GM06990 (cell line): ENCODE measurements around the gene FZR1.

ENCODE experiments used
- DNase-seq: peaks from one replicate; pipeline ENCODE4 v3.0.0-alpha.2; 2011; ENCODE audit not compliant: insufficient read length; ENCODE audit errors: extremely low read depth
- H3K27me3 ChIP-seq: replicated peaks from 2 replicates; pipeline ENCODE4 v1.6.0; 2011; ENCODE audit warnings: low read length; ENCODE audit not compliant: control insufficient read depth, insufficient read depth
- H3K36me3 ChIP-seq: 2 replicates; pipeline ENCODE4 v1.5.1; 2011; ENCODE audit warnings: low read length; ENCODE audit not compliant: control insufficient read depth, insufficient read depth
- H3K4me3 ChIP-seq: replicated peaks from 2 replicates; pipeline ENCODE4 v1.5.1; 2011; ENCODE audit warnings: low read depth, mild to moderate bottlenecking, control low read depth, low read length
- TF ChIP-seq, protein P1 (sequence below): IDR thresholded peaks from 2 replicates; pipeline ENCODE4 v1.5.1; 2011; ENCODE audit warnings: low read length, control low read depth, mild to moderate bottlenecking, inconsistent platforms; ENCODE audit not compliant: insufficient read depth, poor library complexity, severe bottlenecking

FZR1 gene

DNA sequence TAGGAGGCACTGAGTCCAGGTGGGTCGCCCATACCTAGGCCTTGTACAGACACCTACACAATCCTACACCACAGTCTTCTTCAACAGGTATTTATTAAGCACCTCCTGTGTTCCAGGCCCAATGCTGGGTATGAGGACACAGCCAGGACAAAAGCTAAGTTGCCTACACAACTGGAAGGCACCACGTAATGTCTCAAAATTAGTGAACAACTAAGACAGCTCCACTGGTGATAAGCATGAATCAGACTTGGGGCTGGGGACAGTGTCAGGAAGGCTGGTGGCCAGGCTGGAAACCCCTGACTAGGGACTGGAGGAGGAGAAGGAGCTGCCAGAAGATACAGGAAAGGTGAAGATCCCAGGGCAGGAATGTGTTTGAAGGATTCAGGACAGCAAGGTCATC is 28.2 kb upstream of the FZR1 start:
- TF ChIP-seq, protein P1, sequence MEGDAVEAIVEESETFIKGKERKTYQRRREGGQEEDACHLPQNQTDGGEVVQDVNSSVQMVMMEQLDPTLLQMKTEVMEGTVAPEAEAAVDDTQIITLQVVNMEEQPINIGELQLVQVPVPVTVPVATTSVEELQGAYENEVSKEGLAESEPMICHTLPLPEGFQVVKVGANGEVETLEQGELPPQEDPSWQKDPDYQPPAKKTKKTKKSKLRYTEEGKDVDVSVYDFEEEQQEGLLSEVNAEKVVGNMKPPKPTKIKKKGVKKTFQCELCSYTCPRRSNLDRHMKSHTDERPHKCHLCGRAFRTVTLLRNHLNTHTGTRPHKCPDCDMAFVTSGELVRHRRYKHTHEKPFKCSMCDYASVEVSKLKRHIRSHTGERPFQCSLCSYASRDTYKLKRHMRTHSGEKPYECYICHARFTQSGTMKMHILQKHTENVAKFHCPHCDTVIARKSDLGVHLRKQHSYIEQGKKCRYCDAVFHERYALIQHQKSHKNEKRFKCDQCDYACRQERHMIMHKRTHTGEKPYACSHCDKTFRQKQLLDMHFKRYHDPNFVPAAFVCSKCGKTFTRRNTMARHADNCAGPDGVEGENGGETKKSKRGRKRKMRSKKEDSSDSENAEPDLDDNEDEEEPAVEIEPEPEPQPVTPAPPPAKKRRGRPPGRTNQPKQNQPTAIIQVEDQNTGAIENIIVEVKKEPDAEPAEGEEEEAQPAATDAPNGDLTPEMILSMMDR: no peak
- H3K36me3 ChIP-seq: no peaks in the 10 kb centered on the region
- no peak for DNase-seq
- H3K27me3 ChIP-seq: no peaks in the 10 kb centered on the region; the same call in 1 of the 2 replicates
- no peak overlapping the region for H3K4me3 ChIP-seq

DNA sequence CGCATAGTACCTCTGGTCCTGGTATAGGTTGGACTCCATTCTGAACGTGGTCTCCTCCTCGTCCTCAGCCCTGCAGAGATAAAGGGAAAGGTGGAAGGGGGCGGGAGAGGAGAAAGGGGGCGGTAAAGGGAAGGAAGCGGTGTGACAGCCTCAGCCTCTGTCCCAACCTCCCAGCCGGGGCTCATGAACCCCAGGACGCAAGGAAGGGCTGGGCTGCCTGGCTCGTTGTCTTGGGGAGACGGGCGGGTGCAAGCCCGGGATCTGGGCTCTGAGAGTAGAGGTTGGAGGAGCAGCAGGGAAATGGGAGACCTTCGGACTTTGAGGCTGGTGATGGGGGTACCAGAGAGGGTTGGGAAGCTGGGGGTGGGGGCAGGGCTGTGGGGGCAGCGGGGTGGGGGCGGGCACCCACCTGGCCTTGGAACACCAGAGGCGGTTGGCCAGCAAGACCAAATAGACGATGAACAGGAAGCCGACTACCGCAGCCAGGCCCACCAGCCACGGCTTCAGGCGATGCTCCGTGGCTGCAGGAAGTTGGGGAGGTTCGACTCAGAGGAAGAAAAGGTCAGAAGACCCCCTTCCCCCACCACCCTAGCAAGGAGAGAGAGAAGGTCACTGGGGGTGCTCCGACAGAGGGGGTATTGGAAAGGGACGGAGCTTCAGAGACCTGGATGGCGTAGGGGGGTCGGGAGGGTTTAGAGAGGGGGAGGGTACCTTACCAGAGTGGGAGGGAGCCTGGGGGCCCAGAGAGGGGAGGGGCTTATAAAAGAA is 27.5 kb upstream of the FZR1 start:
- H3K36me3 ChIP-seq: no peaks in the 10 kb centered on the region
- DNase-seq: no peak
- TF ChIP-seq, protein P1: no peak
- no peaks in the 10 kb centered on the region; the same call in 1 of the 2 replicates for H3K27me3 ChIP-seq
- H3K4me3 ChIP-seq: no peak overlapping the region

DNA sequence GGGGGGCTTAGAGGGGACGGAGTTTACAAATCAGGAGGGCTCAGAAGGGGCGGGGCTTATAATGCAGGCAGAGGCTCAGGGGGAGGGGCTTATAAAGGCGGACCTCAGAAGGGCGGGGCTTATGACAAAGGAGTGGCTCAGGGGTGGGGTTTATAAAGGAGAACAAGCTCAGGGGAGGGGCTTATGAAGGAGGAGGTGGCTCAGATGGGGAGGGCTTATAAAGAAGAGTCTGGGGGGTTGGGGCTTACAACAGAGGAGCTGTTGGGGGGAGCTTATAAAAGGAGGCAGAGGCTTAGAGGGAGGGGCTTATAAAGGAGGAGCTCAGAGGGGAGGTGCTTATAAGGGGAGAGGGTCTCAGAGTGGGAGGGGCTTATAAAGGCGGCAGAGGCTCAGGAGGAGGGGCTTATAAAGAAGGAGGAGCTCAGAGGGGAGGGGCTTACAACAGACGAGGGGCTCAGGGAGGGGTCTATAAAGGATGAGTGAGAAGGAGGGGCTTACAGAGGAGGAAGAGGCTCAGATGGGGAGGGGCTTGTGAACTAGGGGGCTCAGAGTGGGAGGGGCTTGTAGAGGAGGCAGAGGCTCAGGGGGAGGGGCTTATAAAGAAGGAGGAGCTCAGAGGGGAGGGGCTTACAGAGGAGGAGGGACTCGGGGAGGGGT is 26.8 kb upstream of the FZR1 start:
- Histone ChIP-seq H3K4me3 (no peak overlapping the region), H3K27me3 (no peaks in the 10 kb centered on the region; the same call in 1 of the 2 replicates), H3K36me3 (no peaks in the 10 kb centered on the region)
- DNase-seq: no peak
- TF ChIP-seq, protein P1: no peak

DNA sequence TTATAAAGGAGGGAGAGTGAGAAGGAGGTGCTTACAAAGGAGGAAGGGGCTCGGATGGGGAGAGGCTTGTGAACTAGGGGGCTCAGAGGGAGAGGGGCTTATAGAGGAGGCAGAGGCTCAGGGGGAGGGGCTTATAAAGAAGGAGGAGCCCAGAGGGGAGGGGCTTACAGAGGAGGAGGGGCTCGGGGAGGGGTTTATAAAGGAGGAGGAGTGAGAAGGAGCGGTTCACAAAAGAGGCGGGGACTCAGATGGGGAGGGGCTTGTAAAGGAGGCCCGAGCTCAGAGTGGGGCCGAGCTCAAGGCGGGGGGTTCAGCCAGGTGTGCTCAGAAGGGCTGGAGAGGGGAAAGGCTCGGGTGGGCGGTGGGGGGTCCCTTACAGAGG is 26.3 kb upstream of the FZR1 start:
- Histone ChIP-seq H3K4me3 (no peak overlapping the region), H3K36me3 (no peaks in the 10 kb centered on the region), H3K27me3 (no peaks in the 10 kb centered on the region; the same call in 1 of the 2 replicates)
- TF ChIP-seq, protein P1: no peak
- DNase-seq: no peak

DNA sequence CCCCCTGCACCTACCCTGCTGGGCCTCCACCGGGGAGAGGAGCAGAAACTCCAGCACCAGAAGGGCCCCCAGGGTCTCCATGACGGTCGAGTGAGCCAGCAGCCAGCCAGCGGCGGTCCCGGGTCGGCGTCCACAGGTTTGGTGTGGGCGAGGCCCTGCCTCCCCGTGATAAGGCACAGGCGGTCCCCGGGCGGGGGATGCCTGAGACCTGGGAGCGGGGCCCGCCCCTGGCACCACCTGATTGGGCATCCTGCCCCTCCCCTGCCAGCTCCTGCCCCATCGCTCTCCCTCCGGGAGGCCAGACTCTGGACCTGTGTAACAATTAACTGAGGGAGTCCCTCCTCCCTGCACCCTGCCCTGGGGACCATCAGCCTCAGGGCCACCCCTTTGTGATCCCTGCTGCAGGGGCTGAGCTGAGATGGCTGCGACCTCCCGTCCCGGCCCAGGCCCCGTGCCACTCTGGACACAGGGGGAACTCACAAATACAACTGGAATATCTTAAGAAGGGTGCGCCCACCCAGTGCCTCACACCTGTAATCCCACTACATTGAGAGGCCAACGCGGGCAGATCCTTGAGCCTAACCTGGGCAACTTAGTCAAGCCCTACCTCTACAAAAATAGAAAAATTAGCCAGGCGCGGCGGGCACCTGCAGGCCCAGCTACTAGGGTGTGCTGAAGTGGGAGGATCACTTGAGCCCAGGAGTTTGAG is 25.6 kb upstream of the FZR1 start, which contains the start of gene SMIM24:
SMIM24 (minus strand) TSS at position 143 of the 709 bp plus-strand sequence; CDS start at position 81, 62 bp downstream.
- Histone ChIP-seq H3K4me3 (no peak within 1 kb of the TSS), H3K36me3 (no peaks in the 10 kb centered on the region), H3K27me3 (no peaks in the 10 kb centered on the region; the same call in 1 of the 2 replicates)
- TF ChIP-seq, protein P1: no peak
- no peak for DNase-seq
